Femur (tissue), 1 donor: ENCODE results near the gene FZD10.

ENCODE experiments used
- DNase-seq: peaks from one replicate; pipeline ENCODE4 v3.0.0-alpha.2; 2017

The FZD10 gene, protein sequence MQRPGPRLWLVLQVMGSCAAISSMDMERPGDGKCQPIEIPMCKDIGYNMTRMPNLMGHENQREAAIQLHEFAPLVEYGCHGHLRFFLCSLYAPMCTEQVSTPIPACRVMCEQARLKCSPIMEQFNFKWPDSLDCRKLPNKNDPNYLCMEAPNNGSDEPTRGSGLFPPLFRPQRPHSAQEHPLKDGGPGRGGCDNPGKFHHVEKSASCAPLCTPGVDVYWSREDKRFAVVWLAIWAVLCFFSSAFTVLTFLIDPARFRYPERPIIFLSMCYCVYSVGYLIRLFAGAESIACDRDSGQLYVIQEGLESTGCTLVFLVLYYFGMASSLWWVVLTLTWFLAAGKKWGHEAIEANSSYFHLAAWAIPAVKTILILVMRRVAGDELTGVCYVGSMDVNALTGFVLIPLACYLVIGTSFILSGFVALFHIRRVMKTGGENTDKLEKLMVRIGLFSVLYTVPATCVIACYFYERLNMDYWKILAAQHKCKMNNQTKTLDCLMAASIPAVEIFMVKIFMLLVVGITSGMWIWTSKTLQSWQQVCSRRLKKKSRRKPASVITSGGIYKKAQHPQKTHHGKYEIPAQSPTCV

DNA sequence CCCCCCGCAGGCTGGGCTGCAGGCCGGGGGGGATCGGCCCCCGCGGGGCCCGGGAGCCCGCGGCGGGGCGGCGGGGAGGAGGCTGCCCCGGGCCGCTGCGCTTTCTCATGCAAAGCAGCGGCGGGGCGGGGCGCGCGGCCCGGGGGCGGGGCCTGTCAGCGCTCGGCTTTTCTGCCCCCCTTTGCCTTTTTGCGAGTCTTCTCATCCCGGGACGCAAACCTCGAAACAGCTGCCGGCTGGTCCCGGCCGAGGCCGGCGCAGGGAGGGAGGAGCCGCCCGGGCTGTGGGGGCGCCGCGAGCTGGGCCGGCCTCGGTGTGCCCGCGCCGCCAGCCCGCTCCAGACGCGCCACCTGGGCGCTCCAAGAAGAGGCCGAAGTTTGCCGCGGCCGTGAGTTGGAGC, at the start of gene FZD10:
FZD10 (plus strand) TSS at position 198 of the 400 bp plus-strand sequence. CDS start 479 bp downstream, outside the sequence.
- peak; percentile 84 for DNase-seq

DNA sequence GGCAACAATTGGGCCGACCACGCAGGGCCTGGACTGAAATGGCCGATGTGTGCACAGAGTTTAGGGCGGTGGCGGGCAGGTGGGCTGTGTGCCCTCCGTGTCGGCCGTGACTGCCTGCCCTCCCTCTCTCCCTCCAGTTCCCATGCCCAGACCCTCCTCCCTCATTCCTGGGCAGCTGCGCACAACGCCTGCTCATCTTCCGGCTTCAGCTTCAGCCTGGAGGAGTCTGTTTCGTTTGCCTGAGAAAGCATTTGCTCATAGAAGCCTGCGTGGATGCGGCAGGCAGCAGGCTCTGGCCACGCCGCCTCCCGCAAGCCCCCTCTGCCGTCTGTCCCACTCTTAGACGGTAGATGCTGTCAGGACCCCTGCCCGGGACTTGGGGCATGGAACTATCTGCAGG, 47.3 kb upstream of the FZD10 start:
- DNase-seq = no peak

DNA sequence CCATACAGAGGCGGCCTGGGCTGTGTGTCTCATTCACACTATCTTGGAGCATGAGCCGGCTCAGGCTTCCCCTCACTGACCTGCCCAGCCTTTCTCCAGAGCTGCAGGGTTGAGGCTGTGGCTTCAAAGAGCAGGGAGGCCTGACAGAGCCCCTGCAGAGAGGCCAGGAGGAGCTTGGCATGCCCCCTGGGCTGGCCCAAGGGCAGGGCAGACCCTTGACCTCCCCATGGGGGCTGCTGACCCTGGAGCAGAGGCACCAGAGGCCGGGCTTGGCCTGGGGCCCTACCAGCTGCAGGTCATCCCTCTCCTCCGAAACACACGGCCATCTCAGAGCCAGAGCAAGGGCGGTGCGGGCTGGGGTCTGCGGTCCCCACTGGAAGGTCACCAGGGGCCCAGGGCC, 46.6 kb upstream of the FZD10 start:
- no peak for DNase-seq

DNA sequence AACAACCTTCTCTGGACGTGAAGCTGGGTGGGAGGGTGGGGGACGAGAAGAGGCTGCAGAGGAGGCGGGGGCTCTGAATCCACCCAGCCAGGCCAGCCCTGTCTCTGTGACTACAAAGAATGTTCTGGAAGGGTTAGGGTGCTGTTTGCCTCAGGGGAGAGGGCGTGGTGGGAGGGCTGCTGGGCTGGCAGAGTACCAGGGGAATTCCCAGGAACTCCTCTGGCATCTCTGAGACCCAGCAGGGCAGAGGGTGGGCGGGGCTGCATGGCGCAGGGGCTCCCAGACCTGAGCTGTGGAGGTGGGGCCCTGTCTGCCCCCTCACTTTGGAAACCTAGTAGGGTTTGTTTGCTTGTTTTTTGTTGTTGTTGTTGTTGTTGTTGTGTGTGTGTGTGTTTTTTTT, 45.5 kb upstream of the FZD10 start:
- DNase-seq = no peak

DNA sequence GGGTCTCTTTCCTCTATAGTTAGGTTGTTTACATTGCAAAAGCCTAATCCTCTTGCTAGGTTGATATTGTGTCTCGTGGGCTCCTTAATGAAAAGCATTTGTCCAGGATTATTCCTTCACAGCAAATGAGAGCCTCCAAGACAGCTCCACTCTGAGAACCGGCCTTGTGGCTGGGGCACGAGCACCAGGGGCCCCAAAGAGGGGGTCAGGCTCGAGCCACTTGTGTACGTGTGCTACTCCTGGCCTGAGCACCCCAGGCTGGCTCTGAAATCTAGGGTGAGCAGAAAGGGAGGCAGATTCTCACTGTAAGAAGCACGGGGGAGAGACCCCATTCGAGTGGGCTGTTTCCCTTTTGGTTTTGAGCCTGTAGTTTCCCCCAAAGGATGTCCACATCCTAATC, 45.0 kb upstream of the FZD10 start:
- DNase-seq = no peak

DNA sequence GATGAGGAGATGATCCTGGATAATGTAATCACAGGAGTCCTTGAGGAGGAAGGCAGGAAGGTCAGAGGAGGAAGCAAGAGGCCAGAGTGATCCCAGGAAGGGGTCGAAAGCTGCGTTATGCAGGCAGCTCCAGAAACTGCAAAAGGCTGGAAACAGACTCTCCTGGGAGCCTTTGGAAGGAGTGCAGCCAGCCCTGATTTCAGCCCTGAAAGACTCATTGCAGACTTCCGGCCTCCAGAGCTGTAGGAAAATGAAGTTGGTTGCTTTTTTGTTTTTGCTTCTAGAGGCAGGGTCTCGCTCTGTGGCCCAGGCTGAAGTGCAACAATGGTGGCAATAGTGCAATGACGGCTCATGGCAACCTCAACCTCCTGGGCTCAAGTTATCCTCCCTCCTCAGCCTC, 44.6 kb upstream of the FZD10 start:
- peak; percentile 55 for DNase-seq

DNA sequence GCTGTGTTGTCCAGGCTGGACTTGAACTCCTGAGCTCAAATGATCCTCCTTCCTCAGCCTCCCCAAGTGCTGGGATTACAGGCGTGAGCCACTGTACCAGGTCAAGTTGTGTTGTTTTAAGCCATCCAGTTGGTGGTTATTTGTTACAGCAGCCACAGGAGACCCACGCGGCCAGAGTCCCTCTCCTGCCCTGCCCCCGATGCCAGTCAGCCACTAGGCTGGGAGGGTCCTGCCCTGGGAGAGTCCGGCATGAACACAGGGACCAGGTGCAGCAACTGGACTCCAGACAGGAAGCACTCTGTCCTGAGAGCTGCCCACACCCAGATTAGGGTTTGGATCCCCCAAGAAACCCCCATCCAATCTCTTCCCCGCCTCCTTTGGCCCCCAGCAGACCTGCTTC, 44.1 kb upstream of the FZD10 start:
- DNase-seq = no peak

DNA sequence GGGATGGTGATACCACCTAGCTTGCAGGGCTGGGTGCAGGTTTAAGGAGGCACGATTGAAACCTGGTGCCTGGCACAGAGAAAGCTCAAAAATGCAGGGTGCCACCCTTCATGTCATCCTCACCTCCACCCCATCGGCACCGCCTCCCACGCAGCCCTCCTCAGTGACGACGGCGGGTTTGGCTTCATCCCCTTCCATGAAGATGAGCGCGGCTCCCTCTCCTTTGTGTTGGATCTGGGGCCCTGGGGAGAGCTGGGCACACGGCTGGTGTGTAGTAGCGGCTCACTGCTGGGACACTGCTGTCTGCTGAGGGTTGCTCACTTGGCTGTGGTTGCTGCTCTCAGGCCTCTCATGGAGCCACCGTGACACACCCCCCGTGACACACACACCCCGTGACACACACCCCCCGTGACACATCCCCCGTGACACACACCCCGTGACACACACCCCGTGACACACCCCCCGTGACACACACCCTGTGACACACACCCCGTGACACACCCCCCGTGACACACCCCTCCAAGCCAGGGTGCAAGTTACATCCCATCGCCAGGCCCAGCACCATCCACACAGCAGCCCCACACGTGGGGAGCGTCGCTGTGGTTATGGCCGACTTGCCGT, 42.9 kb upstream of the FZD10 start:
- no peak for DNase-seq

DNA sequence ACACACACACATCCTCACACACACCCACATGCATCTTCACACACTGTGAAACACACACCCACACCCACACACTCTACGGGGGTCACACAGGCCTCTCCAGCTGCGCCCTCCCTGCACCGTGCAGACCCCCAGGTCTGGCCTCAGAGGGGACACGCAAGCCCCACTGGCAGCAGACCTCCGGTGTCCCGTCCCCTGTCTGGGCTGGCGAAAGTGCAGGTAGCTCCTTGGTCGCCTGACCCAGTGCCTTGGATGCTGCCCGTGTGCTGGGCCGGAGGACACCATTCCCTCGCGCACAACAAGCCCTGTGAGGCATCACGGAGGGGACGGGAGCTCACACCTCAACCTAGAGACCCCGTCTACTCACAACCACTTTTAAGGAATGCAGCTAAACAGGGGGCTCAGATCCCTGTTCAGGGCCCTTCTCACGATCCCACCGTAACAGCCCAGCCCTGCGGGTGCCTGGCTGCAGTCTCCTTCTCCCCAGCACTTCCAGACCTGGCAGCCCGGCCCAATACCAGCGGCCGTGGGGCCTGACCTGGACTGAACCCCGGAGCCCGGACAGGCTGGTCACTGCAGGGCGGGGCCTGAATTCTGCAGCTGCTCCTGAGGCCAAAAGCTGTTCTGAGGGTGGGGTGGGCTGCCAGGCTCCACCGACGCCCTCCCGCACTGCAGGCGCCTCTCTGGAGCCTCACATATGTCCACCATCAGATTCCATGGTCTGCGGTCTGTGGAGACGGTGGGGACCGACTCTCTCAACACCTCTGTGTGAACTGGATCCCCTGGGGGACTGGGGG, 42.1 kb upstream of the FZD10 start:
- peak; percentile 44 for DNase-seq

DNA sequence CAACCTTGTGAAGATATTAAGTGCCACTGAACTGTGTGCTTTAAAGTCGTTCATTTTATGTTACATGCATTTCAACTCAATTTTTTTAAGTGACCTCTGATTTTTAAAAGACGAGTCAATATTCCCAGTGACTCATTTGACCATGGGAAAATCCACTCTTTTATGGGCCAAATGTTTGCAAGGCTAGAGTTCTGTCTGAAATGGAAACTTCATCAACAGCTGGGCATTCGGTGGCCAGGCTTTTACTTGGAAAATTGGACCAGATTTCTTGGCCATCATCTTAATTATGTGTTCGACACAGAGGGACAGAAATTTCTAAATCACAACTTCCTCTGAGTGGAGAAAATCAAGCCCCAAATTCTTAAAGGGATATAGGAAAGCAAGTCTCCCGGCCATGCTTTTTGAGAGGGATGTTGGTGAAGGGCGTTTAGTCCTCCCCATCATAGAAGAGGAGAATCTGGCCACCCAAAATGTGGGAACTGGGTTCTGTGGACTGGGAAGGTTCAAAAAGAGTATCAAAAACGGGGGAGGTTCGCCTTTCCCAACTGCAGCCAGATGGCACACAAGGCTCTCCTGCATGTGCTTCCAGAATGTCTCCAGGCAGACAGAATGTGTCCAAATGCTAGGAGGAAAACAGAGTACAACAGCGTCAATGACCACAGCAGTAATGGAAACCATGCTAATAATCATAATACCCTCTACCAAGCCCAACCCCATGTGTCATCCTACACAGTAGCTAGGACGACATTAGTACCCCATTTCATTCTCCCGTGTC, 40.9 kb upstream of the FZD10 start:
- DNase-seq = peak; percentile 50

DNA sequence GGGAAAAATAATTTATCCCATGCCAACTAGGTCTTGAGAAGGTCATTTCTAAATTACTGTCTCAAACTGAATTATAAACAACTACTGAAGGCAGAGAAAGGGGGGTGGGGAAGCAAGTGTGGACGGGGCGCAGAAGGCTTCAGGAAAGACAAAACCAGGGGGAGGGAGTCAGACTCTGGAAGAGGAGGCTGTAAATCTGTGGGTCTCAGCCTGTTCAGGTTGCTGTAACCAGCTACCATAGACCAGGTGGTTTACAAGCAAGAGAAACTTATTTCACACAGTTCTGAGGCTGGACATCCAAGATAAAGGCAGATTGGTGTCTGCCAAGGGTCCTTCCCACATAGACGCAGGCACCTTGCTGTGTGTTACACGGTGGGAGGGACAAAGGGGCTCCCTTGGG, 39.9 kb upstream of the FZD10 start:
- no peak for DNase-seq

DNA sequence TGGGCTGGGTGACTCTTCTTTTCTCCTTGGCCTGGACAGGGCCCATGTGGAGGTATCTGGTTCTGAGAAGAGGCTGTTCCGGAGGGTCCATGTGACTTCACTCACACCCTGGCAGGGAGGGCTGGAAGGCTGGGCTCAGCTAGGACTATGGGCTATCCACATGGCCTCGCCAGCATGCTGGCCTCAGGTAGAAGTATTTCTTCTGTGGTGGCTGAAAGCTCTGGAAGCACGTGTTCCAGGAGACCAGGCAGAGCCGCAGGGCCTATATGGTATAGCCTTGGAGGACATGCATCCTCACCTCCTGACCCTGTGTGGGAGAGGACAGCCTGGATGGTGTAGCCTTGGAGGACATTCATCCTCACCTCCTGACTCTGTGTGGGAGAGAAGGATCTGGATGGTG, 38.2 kb upstream of the FZD10 start:
- DNase-seq = no peak

DNA sequence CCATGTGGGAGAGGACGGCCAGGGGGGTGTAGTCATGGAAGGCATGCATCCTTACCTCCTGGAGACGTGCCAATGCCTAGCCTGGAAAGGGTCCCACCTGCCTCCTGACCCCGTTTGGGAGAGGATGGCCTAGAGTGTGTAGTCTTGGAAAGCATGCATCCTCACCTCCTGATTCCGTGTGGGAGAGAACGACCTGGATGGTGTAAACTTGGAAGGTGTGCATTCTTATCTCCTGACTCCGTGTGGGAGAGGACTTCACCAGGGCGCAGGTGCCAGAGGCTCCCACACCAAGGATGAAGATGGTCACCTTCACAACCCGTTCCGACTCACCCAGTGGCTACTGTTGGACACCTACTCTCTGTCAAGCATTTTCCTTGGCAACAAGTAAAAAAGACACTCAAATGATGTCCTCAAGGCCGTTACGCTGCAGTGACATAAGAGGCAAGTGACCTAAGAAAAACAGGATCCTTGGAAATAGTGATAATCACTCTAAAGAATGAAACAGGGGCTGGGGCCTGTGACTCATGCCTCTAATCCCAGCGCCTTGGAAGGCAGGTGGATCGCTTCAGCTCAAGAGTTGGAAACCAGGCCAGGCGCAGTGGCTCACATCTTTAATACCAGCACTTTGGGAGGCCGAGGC, 37.5 kb upstream of the FZD10 start:
- DNase-seq = no peak

DNA sequence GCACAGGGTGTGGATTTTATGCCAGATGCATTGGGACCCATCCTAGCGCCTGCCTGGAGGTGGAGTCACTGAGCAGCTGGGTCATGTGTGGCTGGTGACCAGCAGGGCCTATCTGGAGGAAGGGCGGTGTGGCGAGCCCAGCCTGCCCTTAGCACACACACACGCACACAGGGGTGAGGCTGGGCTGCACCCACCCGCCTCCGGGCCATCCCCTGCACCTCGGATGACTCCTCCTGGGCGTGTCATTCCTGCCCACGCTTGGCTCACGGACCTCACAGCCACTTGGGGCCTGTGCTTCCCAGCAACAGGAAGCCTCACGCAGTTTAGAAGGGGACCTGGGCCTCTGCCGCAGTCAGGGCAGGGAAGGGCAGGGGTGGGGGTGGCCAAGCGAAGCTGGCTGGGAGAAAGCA, 36.2 kb upstream of the FZD10 start:
- DNase-seq = peak; percentile 63

DNA sequence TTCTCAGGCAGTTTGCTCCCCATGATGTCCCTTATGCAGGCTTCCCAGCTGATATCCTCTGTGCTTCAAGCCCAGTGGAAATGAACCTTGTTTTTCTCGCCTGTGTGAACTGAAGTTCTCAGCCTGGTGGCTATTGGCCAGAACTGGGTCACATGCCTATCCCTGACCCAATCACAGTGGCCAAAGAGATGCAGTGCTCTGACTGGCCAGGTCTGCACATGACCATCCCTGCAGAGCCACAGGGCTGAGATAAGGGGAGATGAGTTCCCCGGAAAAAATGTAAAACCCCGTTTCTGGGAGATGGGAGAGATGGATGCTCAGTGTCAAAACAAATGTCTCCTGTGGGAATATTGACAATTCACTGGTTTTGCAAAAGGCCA, 34.7 kb upstream of the FZD10 start:
- peak; percentile 63 for DNase-seq

DNA sequence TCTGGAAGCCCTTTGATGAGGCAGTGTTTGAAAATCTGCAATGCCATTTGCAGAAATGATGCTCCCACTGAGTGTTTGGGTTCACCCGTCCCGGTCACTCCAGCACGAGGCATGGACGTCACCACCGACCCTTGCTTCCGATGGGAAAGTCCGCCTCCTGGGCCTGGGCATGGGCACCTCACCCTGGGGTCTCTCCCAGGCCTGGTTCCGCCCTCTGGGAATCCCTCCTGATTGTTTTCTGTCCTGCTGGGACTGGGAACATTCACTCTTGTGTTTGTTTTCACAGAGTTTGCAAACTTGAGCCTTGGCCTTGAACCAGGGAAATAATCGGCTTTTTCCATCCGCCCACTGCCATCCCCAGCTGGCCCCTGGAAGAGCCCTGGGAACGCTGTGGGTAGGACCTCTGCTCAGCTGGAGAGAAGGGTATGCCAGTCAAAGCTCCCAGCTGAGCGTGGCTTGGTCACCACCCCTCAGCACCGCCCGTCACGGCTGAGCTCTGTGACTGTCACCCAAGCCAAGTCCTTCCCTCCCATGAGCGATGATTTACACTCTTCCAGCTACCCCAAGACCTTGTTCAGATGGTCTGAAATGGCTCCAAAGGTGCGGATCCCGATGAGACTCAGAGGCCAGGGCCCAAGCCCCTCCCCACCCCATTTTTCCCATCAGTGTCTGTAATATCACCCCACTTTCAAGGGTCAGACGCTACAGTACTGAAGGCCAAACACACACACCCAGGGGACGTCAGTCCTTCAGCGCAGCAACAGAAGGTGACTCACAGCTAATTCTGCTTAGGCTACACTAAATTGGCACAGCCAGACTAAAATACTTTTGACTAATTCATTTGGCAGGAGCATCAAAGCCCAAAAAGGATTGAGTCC, 34.1 kb upstream of the FZD10 start:
- DNase-seq = peak; percentile 64

DNA sequence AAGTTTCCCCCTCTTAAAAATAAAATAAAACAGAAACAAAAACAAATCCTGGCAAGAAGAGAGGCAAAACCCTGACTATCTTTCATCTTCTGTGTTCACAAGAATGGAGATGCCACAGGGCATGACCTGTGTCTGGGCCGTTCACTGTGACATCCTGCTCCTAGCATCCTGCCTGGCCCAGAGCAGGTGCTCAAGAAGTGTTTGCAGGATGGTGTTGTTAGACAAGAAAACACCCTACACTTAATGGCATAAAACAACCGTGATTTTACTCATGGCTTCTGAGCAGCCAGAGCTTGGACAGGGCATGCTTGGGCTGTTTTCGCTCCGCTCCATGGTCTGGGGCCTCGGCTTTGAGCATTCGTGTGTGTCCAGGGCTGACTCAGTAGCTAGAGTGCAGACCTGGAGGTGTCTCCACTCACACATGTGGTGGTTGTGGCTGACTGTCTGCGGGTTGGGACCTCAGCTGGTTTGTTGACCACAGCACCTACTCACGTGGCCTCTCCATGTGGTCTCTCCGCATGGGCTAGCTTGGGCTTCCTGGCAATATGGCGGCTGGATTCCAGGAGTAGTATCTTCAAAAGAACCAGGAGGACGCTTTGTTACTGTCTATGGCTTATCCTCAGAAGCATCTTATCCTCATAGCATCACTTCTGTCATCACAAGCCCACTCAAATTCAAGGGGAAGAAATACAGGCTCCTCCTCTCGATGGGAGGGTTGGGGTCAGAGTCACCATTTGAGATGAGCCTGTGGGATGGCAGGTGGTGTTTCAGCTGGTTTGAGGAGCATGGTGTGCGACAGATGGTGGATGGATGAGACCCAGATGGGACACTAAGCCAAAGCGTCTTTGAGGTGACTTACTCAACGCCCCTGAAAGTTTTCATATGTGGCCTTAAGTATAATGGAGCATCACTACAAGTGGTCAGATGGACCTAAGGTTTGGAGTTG, 33.2 kb upstream of the FZD10 start:
- DNase-seq = no peak

DNA sequence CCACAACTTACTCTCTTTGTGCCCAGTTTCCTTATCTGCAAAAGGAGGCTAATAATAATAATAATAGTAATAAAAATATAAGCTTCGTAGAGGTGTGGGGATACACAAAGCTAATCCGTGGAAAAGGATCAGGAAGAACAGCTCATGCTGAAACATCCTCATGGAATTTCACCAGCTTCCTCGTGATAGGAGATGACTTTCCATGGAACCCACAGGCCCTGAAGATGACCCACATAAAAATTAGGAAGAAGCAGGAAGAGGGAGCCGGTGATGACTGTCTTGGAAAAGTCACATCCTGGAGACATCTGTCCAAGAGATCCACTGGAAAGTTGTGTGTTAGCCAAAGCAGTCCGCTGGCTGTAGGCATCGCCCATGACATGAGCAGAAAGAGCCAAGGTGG, 31.9 kb upstream of the FZD10 start:
- no peak for DNase-seq

DNA sequence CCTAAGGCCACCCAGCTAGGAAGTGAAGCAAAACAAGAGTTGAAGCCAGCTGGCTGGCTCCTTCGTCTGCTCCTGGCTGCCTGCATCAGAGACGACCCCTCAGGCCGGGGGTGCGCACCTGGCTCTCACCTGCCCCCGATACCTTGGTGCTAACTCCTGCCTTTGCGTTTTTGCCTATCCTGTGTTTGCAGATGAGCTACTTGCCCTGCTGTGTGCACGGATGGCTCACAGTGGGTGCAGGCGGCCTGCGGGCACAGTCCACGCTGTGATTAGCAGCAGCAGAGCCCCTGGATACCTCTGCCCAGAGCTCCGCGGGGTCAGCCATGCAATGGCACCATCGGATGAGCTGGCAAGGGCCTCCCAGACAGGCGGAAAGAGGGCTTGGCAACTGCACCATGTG, 31.2 kb upstream of the FZD10 start:
- DNase-seq = no peak

DNA sequence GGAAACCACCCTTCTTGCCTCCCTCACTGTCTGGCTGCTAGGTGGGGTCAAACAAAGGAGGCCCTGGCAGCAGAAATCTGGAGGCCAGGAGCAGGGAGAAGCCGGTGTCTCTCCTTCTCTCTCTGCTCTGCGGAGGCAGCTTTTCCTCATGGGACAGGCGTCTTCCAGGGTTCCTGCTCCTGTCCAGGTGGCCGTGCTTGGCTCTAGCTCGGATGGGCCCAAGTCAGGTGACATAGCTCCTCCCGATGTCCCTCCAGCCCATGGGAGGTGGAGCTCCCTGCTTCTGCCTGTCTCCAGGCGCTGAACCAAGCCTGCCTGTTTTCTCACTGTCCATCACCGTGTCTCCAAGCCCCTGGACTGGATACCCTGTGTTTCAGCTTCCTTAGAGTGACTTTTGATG, 30.5 kb upstream of the FZD10 start:
- DNase-seq = no peak
